ENCODE measurements around the gene GAGE13. TPM values are rescaled to one million over a fixed set of nuclear protein-coding genes. Genes with fewer than 3 reads are reported as not detected.
"Not testable (repeated sequence)": the region's sequence is repeated elsewhere in the genome, so short reads cannot be mapped to it uniquely, and the experiment has no call there.

GAGE13 gene
- total and polyA plus RNA-seq, 2 of the 13 experiments (the other 11 are each of a cell fraction or from before 2014, with no cell fraction given): not detected

GRCh38 chrX:49341449-49341848 is 10.1 kb downstream of the GAGE13 start:
- H3K9ac ChIP-seq (ENCODE audit: insufficient read depth, low read depth, low read length); H2AFZ ChIP-seq (ENCODE audit: low read length); intact Hi-C loops (cut with micrococcal nuclease; ENCODE audit: unreplicated experiment); POLR2A ChIA-PET; DNase-seq (ENCODE audit: low spot score); H3K9me3 ChIP-seq (ENCODE audit: low read length); H3K36me3 ChIP-seq (replicated peaks in 1 of 2; ENCODE audit: control insufficient read depth in 1 of 2, insufficient read depth in 2 of 2, low read length in 2 of 2); FAIRE-seq; H3K79me2 ChIP-seq (ENCODE audit: insufficient read depth, low read length); in situ Hi-C loops (cut with HindIII; ENCODE audit: extremely low pct_ligation_motif_present, low pct_unique_long_range_greater_than_20kb); H4K20me1 ChIP-seq (ENCODE audit: insufficient read depth, low read length); CTCF ChIA-PET (ENCODE audit: low intra/inter-chr PET ratio, low total read pairs); H3K27me3 ChIP-seq (ENCODE audit: control insufficient read depth in 1 of 2, insufficient read depth in 2 of 2, low read length in 2 of 2); H3K4me2 ChIP-seq (ENCODE audit: low read depth, low read length); BruUV-seq (replicated peaks); H3K4me1 ChIP-seq (ENCODE audit: insufficient read depth, low read length); H3K4me3 ChIP-seq (replicated peaks in 1 of 3; ENCODE audit: insufficient read depth in 1 of 3, low read depth in 2 of 3, low read length in 3 of 3); ATAC-seq; H3K27ac ChIP-seq (ENCODE audit: extremely low read length, insufficient read depth, low read length): not testable (repeated sequence)
- WGBS (ENCODE audit: low lambda C conversion rate): 60% methylated on average over 14 of the region's 24 CpGs

GRCh38 chrX:49344496-49345175 is 13.3 kb downstream of the GAGE13 start:
- FAIRE-seq; H3K4me2 ChIP-seq (ENCODE audit: low read depth, low read length); CTCF ChIA-PET (ENCODE audit: low intra/inter-chr PET ratio, low total read pairs); H3K27me3 ChIP-seq (ENCODE audit: control insufficient read depth in 1 of 2, insufficient read depth in 2 of 2, low read length in 2 of 2); H4K20me1 ChIP-seq (ENCODE audit: insufficient read depth, low read length); H3K4me3 ChIP-seq (replicated peaks in 1 of 3; ENCODE audit: insufficient read depth in 1 of 3, low read depth in 2 of 3, low read length in 3 of 3); H3K27ac ChIP-seq (ENCODE audit: extremely low read length, insufficient read depth, low read length); DNase-seq (ENCODE audit: low spot score); H2AFZ ChIP-seq (ENCODE audit: low read length); BruUV-seq (replicated peaks); ATAC-seq; POLR2A ChIA-PET; H3K4me1 ChIP-seq (ENCODE audit: insufficient read depth, low read length); intact Hi-C loops (cut with micrococcal nuclease; ENCODE audit: unreplicated experiment); H3K36me3 ChIP-seq (replicated peaks in 1 of 2; ENCODE audit: control insufficient read depth in 1 of 2, insufficient read depth in 2 of 2, low read length in 2 of 2); H3K9me3 ChIP-seq (ENCODE audit: low read length); in situ Hi-C loops (cut with HindIII; ENCODE audit: extremely low pct_ligation_motif_present, low pct_unique_long_range_greater_than_20kb); H3K79me2 ChIP-seq (ENCODE audit: insufficient read depth, low read length); H3K9ac ChIP-seq (ENCODE audit: insufficient read depth, low read depth, low read length): not testable (repeated sequence)
- 36% methylated on average over 14 of the region's 15 CpGs for WGBS (ENCODE audit: low lambda C conversion rate)

- H4K20me1 ChIP-seq (ENCODE audit: insufficient read depth, low read length); H2AFZ ChIP-seq (ENCODE audit: low read length); FAIRE-seq; H3K27me3 ChIP-seq (ENCODE audit: control insufficient read depth in 1 of 2, insufficient read depth in 2 of 2, low read length in 2 of 2); ATAC-seq; H3K79me2 ChIP-seq (ENCODE audit: insufficient read depth, low read length); DNase-seq (ENCODE audit: low spot score); BruUV-seq (replicated peaks); H3K4me1 ChIP-seq (ENCODE audit: insufficient read depth, low read length); POLR2A ChIA-PET; H3K27ac ChIP-seq (ENCODE audit: extremely low read length, insufficient read depth, low read length); H3K36me3 ChIP-seq (replicated peaks in 1 of 2; ENCODE audit: control insufficient read depth in 1 of 2, insufficient read depth in 2 of 2, low read length in 2 of 2); CTCF ChIA-PET (ENCODE audit: low intra/inter-chr PET ratio, low total read pairs); in situ Hi-C loops (cut with HindIII; ENCODE audit: extremely low pct_ligation_motif_present, low pct_unique_long_range_greater_than_20kb); H3K4me2 ChIP-seq (ENCODE audit: low read depth, low read length); H3K9me3 ChIP-seq (ENCODE audit: low read length); H3K4me3 ChIP-seq (replicated peaks in 1 of 3; ENCODE audit: insufficient read depth in 1 of 3, low read depth in 2 of 3, low read length in 3 of 3); intact Hi-C loops (cut with micrococcal nuclease; ENCODE audit: unreplicated experiment); H3K9ac ChIP-seq (ENCODE audit: insufficient read depth, low read depth, low read length): not testable (repeated sequence)
- WGBS (ENCODE audit: low lambda C conversion rate): 40% methylated on average over 9 of the region's 10 CpGs
These were observed 14.0 kb downstream of the GAGE13 start for GRCh38 chrX:49345402-49345801.

- CTCF ChIA-PET (ENCODE audit: low intra/inter-chr PET ratio, low total read pairs); DNase-seq (ENCODE audit: low spot score); intact Hi-C loops (cut with micrococcal nuclease; ENCODE audit: unreplicated experiment); H4K20me1 ChIP-seq (ENCODE audit: insufficient read depth, low read length); H3K9me3 ChIP-seq (ENCODE audit: low read length); H3K4me2 ChIP-seq (ENCODE audit: low read depth, low read length); FAIRE-seq; H3K4me3 ChIP-seq (replicated peaks in 1 of 3; ENCODE audit: insufficient read depth in 1 of 3, low read depth in 2 of 3, low read length in 3 of 3); BruUV-seq (replicated peaks); H3K27me3 ChIP-seq (ENCODE audit: control insufficient read depth in 1 of 2, insufficient read depth in 2 of 2, low read length in 2 of 2); ATAC-seq; in situ Hi-C loops (cut with HindIII; ENCODE audit: extremely low pct_ligation_motif_present, low pct_unique_long_range_greater_than_20kb); H3K4me1 ChIP-seq (ENCODE audit: insufficient read depth, low read length); H3K27ac ChIP-seq (ENCODE audit: extremely low read length, insufficient read depth, low read length); H3K79me2 ChIP-seq (ENCODE audit: insufficient read depth, low read length); H2AFZ ChIP-seq (ENCODE audit: low read length); H3K9ac ChIP-seq (ENCODE audit: insufficient read depth, low read depth, low read length); H3K36me3 ChIP-seq (replicated peaks in 1 of 2; ENCODE audit: control insufficient read depth in 1 of 2, insufficient read depth in 2 of 2, low read length in 2 of 2); POLR2A ChIA-PET: not testable (repeated sequence)
- 41% methylated on average over 11 of the region's 11 CpGs for WGBS (ENCODE audit: low lambda C conversion rate)
These were observed 14.8 kb downstream of the GAGE13 start for GRCh38 chrX:49346150-49346549.

Data from HepG2 (cell line).